HL-60 (cell line): Measurements from ENCODE around the gene GRK6.

ENCODE experiments used
- CTCF ChIP-seq: IDR thresholded peaks from one replicate; pipeline ENCODE4 v1.5.1; 2011; ENCODE audit warnings: low read length, control low read depth, inconsistent platforms; ENCODE audit not compliant: insufficient read depth
- REST ChIP-seq: IDR thresholded peaks from 2 replicates; pipeline ENCODE4 v1.6.1; 2012; ENCODE audit warnings: low read depth; ENCODE audit not compliant: insufficient replicate concordance

- no peak for TF ChIP-seq REST
- no peak for TF ChIP-seq CTCF
Observed at GRCh38 chr5:177450667-177451424, 24.4 kb downstream of the GRK6 start.
